ENCODE measurements around the gene NLN.
"Not testable (repeated sequence)": the region's sequence is repeated elsewhere in the genome, so short reads cannot be mapped to it uniquely, and the experiment has no call there.

Gene NLN

GRCh38 chr5:65721720-65722574, at the start of gene NLN, which contains the start of gene SGTB:
Gene NLN (plus strand): TSS chr5:65722205. CDS start chr5:65722374, 169 bp downstream.
Gene SGTB (minus strand): TSS chr5:65722109. CDS start chr5:65720807, 1,302 bp downstream.
- no peak for FAIRE-seq

- no peak for FAIRE-seq
Observed at GRCh38 chr5:65672796-65673195, 49.2 kb upstream of the NLN start.

GRCh38 chr5:65674749-65675148, 47.3 kb upstream of the NLN start:
- FAIRE-seq, result no peak

GRCh38 chr5:65676056-65676455, 45.9 kb upstream of the NLN start:
- not testable (repeated sequence) for FAIRE-seq

GRCh38 chr5:65682148-65682547, 39.9 kb upstream of the NLN start:
- FAIRE-seq, result no peak

- FAIRE-seq, result no peak
Observed at GRCh38 chr5:65693121-65693520, 28.9 kb upstream of the NLN start.

GRCh38 chr5:65695162-65695755, 26.7 kb upstream of the NLN start:
- FAIRE-seq, result no peak

- FAIRE-seq, result no peak
Observed at GRCh38 chr5:65695896-65696295, 26.1 kb upstream of the NLN start.

- FAIRE-seq, result no peak
Observed at GRCh38 chr5:65696892-65697291, 25.1 kb upstream of the NLN start.

GRCh38 chr5:65699338-65699737, 22.7 kb upstream of the NLN start:
- no peak for FAIRE-seq

- FAIRE-seq, result no peak
Observed at GRCh38 chr5:65702036-65702435, 20.0 kb upstream of the NLN start.

- no peak for FAIRE-seq
Observed at GRCh38 chr5:65704621-65705239, 17.3 kb upstream of the NLN start.

- FAIRE-seq, result no peak
Observed at GRCh38 chr5:65707663-65708062, 14.3 kb upstream of the NLN start.

GRCh38 chr5:65708145-65708544, 13.9 kb upstream of the NLN start:
- no peak for FAIRE-seq

GRCh38 chr5:65718576-65719310, 3.3 kb upstream of the NLN start:
- no peak for FAIRE-seq

- no peak for FAIRE-seq
Observed at GRCh38 chr5:65721050-65721719, 820 bp upstream of the NLN start.

- FAIRE-seq, result no peak
Observed at GRCh38 chr5:65722575-65723403, 784 bp downstream of the NLN start.

- FAIRE-seq, result no peak
Observed at GRCh38 chr5:65727491-65728156, 5.6 kb downstream of the NLN start.

GRCh38 chr5:65728218-65728617, 6.2 kb downstream of the NLN start:
- FAIRE-seq, result no peak

GRCh38 chr5:65730910-65731309, 8.9 kb downstream of the NLN start:
- no peak for FAIRE-seq

GRCh38 chr5:65732046-65732445, 10.0 kb downstream of the NLN start:
- FAIRE-seq, result not testable (repeated sequence)
